ENCODE measurements around the gene DGKG.

Gene DGKG

DNA sequence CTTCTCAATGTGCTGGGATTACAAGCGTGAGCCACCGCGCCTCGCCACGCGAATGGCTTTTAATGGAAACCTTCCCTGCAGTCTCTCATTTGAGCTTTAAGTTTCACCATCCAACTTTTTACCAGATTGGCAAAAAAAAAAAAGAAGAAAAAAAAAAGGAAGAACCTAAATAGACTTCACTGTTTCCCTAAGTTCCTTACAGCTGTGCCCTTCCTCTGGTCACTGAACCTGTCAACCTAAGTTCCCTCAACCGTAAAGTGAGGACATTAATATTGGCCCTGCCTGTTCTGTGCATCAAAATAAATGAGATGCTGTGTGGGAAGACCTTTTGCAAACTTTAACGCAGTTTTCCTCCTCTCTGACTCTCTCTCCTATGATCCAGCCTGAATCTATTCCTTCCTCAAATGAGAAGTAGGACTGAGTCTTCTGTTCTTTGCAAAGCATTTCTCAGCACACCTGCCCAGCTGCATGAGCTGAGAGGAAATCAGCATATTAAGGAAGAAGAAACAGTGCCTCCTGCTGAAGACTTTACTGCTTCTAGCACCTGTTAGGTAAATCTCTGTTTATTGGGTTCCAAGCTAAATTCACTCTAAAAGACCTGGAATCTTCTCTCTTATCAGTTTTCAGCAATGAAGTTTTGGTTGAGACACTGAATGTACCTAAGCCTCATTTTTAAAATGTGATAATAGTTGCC is 153.6 kb downstream of the DGKG start:
- Histone ChIP-seq H3K9me3 (ENCODE audit: control insufficient read depth, insufficient read depth, low read length) (no peaks in the 10 kb centered on the region), H3K9ac (ENCODE audit: low read depth, low read length) (no peak overlapping the region), H3K4me1 (ENCODE audit: control insufficient read depth, insufficient read depth, low read length) (peaks cover 15% of the 10 kb centered on the region), H3K27ac (ENCODE audit: low read depth, low read length) (no peak overlapping the region), H3K4me3 (ENCODE audit: low read depth, low read length) (no peak overlapping the region), H3K27me3 (ENCODE audit: control insufficient read depth, insufficient read depth, low read length) (peaks cover 3% of the 10 kb centered on the region; the same call in 1 of the 2 replicates), H3K36me3 (ENCODE audit: control insufficient read depth, insufficient read depth, low read length) (no peaks in the 10 kb centered on the region)

DNA sequence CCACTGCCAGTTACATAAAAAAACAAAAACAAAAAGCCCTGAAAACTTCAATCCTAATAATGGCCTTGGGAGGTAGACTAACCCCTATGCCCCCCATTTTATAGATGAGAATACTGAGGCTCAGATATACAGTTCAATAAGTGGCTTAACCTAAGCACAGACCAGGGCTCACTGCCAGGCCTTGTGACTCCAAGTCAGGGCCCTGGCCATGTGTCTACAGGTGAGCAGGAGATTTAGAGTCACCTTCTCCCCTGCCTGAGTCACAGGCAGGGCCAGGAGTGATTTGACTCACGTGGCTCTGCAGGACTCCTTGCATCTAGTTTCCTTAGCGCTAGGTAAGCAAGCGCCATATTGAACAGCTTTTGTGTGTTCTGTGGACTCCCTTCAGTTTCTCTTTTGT is 154.5 kb downstream of the DGKG start:
- Histone ChIP-seq H3K27ac (ENCODE audit: low read depth, low read length) (no peak overlapping the region), H3K27me3 (ENCODE audit: control insufficient read depth, insufficient read depth, low read length) (peaks cover 9% of the 10 kb centered on the region), H3K36me3 (ENCODE audit: control insufficient read depth, insufficient read depth, low read length) (no peaks in the 10 kb centered on the region), H3K9ac (ENCODE audit: low read depth, low read length) (no peak overlapping the region), H3K4me1 (ENCODE audit: control insufficient read depth, insufficient read depth, low read length) (peaks cover 15% of the 10 kb centered on the region), H3K9me3 (ENCODE audit: control insufficient read depth, insufficient read depth, low read length) (no peaks in the 10 kb centered on the region), H3K4me3 (ENCODE audit: low read depth, low read length) (no peak overlapping the region)

DNA sequence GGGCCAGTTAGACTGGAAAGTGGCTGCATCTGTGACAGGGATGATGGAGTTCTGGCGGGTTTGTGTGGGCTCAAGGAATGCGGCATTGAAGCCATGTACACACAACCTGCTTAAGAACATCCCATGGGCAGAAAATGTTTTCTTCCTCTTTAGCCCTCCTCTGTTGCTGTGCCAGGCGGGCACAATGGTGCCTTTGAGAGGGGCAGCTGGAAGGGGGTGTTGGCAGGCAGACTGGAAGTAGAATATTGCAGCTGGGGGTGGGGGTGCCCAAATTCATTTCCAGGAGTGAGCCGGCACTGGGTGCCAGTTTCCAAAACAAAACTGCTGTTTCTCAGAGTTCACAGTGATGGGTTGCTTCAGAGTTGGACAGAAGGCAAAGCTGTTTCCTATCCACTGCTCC is 161.3 kb downstream of the DGKG start:
- Histone ChIP-seq H3K4me1 (ENCODE audit: control insufficient read depth, insufficient read depth, low read length) (no peaks in the 10 kb centered on the region), H3K9ac (ENCODE audit: low read depth, low read length) (no peak overlapping the region), H3K4me3 (ENCODE audit: low read depth, low read length) (no peak overlapping the region), H3K36me3 (ENCODE audit: control insufficient read depth, insufficient read depth, low read length) (no peaks in the 10 kb centered on the region), H3K27ac (ENCODE audit: low read depth, low read length) (no peak overlapping the region), H3K9me3 (ENCODE audit: control insufficient read depth, insufficient read depth, low read length) (no peaks in the 10 kb centered on the region), H3K27me3 (ENCODE audit: control insufficient read depth, insufficient read depth, low read length) (peaks cover 69% of the 10 kb centered on the region)

DNA sequence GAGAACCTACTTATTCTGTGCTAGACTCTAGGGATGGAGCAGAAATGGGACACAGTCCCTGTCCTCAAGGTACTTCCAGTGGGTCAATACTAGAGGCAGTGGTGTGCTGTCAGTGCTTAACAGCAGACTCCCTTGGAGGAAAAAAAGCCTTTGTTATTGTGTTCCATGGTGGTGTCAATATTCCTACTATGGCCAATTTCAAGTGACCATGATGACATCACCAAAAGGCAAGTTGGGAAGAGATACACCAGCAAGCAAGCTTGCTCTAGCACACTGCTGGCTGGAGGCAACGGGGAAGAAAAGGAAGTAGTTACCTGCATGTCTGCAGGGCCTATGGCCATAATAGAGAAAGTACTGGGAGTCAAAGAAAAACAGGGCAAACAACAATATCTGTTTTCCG is 163.6 kb downstream of the DGKG start:
- H3K4me3 ChIP-seq (ENCODE audit: low read depth, low read length), result no peak overlapping the region
- H3K27me3 ChIP-seq (ENCODE audit: control insufficient read depth, insufficient read depth, low read length), result peaks cover 89% of the 10 kb centered on the region
- H3K36me3 ChIP-seq (ENCODE audit: control insufficient read depth, insufficient read depth, low read length), result no peaks in the 10 kb centered on the region
- peaks cover 5% of the 10 kb centered on the region; the same call in 1 of the 2 replicates for H3K4me1 ChIP-seq (ENCODE audit: control insufficient read depth, insufficient read depth, low read length)
- no peak overlapping the region for H3K9ac ChIP-seq (ENCODE audit: low read depth, low read length)
- no peaks in the 10 kb centered on the region for H3K9me3 ChIP-seq (ENCODE audit: control insufficient read depth, insufficient read depth, low read length)
- no peak overlapping the region for H3K27ac ChIP-seq (ENCODE audit: low read depth, low read length)

DNA sequence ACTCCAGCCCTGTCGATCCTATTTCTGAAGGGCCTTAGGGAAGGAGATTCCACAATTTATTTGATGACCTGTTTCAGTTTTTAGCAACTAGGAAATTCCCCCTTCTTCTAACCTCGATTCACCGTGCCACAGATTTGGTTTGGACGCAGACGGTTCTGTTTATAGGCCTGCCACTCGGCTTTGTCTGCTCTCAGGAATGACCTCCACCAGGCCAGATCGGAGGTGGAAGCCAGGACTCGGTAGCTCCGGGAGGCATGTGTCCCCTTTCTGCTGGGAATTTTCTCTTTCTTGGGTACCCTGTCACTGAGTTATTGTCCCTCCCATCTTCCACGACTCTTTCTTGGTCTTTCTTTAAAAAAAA is 167.6 kb downstream of the DGKG start:
- Histone ChIP-seq H3K9ac (ENCODE audit: low read depth, low read length) (no peak overlapping the region; the same call in 1 of the 2 replicates), H3K27me3 (ENCODE audit: control insufficient read depth, insufficient read depth, low read length) (peaks cover 95% of the 10 kb centered on the region), H3K4me3 (ENCODE audit: low read depth, low read length) (peak overlapping the region; percentile 58), H3K4me1 (ENCODE audit: control insufficient read depth, insufficient read depth, low read length) (peaks cover 5% of the 10 kb centered on the region), H3K27ac (ENCODE audit: low read depth, low read length) (no peak overlapping the region), H3K36me3 (ENCODE audit: control insufficient read depth, insufficient read depth, low read length) (no peaks in the 10 kb centered on the region), H3K9me3 (ENCODE audit: control insufficient read depth, insufficient read depth, low read length) (no peaks in the 10 kb centered on the region)

DNA sequence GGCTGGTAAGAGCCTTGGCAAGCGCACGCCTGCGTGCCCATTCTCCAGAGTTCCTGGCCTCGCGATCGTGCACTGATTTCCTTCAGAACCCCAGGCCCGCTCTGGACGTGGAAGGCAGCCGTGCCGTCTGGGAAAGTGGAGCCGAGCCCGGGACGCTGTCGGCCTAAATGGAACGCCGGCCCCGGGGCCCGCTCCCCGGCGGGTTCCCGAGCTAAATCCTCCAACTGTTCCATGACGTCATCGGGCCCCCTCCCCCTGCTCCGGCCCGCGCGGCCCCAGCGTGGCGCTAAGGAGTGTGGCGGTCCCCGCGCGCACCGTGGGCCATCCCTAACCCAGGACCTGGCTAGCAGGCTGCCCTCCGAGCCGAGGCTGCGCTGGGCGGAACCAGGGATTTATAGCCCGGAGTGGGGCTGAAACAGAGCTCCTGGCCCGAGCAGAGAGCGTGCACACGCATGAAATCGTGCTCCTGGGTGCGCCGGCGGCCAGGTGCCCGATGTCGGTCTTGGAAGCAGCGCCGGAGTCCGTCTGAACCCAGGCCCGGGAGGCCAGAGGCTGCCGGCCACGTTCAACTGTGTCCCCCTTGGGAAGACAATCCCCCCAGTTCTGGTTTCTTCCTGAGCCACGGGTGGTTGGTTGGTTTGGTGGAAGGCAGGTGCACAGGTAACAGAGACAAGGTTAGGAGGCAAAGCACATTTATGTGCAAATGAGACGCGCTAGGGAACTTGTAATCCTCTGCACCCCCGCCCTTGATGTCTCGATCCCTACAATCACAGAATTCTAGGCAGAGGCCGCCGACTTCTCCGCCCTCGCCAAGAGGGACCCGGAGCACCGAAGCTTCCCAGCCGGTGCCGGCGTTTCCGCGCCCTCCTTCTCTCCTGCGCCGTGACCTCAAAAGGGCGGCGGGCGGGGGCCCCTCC is 168.2 kb downstream of the DGKG start:
- peak overlapping the region; percentile 50 for H3K9ac ChIP-seq (ENCODE audit: low read depth, low read length)
- peak overlapping the region; percentile 58 for H3K4me3 ChIP-seq (ENCODE audit: low read depth, low read length)

DNA sequence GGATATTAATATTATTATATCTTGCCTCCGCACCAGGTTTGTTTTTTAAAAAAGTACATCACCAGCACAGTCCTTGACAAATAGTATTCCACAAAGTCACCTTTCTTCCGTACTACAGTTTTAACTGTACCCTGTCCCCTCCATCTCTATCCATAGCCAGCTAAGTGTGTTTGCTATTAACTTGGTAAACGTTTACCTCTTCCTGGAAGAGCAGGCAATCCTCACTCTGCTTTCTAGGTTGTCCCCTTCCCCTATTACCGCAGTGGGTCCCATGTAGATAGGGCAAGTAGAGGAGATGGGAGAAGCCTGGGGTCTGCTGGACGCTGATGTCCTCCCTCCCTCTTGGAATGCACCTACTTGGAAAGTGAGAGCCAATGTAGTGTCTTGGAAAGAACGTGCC is 169.2 kb downstream of the DGKG start:
- Histone ChIP-seq H3K27me3 (ENCODE audit: control insufficient read depth, insufficient read depth, low read length) (peaks cover 97% of the 10 kb centered on the region), H3K9ac (ENCODE audit: low read depth, low read length) (no peak overlapping the region)

More for the DNA sequence above, 168.2 kb downstream of the DGKG start:
- Histone ChIP-seq H3K4me1 (ENCODE audit: control insufficient read depth, insufficient read depth, low read length) (peaks cover 5% of the 10 kb centered on the region), H3K9me3 (ENCODE audit: control insufficient read depth, insufficient read depth, low read length) (no peaks in the 10 kb centered on the region), H3K36me3 (ENCODE audit: control insufficient read depth, insufficient read depth, low read length) (no peaks in the 10 kb centered on the region), H3K27ac (ENCODE audit: low read depth, low read length) (peak overlapping the region; percentile 7), H3K27me3 (ENCODE audit: control insufficient read depth, insufficient read depth, low read length) (peaks cover 99% of the 10 kb centered on the region)

DNA sequence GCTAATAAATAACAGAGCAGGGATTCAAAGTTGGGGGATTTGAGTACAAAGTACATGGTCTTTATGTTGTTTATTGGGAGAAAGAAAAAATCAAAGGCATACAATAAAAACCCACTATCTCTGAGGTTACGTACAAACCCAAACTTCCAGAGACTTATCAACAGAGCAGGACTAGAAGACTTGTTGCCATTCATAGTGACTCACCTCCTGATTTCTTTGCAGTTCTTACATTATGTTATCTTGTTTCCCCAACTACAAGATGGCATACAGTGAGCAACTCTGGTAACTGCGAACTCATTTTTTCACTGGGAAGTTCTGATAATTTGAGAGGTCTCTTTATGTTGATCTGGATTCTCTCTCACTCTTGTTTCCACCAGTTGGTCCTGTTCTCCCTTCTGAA is 172.5 kb downstream of the DGKG start:
- H3K27me3 ChIP-seq (ENCODE audit: control insufficient read depth, insufficient read depth, low read length), result peaks cover 85% of the 10 kb centered on the region
- no peak overlapping the region for H3K27ac ChIP-seq (ENCODE audit: low read depth, low read length)
- H3K36me3 ChIP-seq (ENCODE audit: control insufficient read depth, insufficient read depth, low read length), result no peaks in the 10 kb centered on the region
- peaks cover 4% of the 10 kb centered on the region for H3K4me1 ChIP-seq (ENCODE audit: control insufficient read depth, insufficient read depth, low read length)
- H3K9me3 ChIP-seq (ENCODE audit: control insufficient read depth, insufficient read depth, low read length), result no peaks in the 10 kb centered on the region
- no peak overlapping the region for H3K4me3 ChIP-seq (ENCODE audit: low read depth, low read length)
- no peak overlapping the region for H3K9ac ChIP-seq (ENCODE audit: low read depth, low read length)

More for the DNA sequence above, 169.2 kb downstream of the DGKG start:
- Histone ChIP-seq H3K4me1 (ENCODE audit: control insufficient read depth, insufficient read depth, low read length) (peaks cover 5% of the 10 kb centered on the region), H3K36me3 (ENCODE audit: control insufficient read depth, insufficient read depth, low read length) (no peaks in the 10 kb centered on the region), H3K4me3 (ENCODE audit: low read depth, low read length) (peak overlapping the region; percentile 58; the same call in 1 of the 2 replicates), H3K9me3 (ENCODE audit: control insufficient read depth, insufficient read depth, low read length) (no peaks in the 10 kb centered on the region), H3K27ac (ENCODE audit: low read depth, low read length) (no peak overlapping the region)

DNA sequence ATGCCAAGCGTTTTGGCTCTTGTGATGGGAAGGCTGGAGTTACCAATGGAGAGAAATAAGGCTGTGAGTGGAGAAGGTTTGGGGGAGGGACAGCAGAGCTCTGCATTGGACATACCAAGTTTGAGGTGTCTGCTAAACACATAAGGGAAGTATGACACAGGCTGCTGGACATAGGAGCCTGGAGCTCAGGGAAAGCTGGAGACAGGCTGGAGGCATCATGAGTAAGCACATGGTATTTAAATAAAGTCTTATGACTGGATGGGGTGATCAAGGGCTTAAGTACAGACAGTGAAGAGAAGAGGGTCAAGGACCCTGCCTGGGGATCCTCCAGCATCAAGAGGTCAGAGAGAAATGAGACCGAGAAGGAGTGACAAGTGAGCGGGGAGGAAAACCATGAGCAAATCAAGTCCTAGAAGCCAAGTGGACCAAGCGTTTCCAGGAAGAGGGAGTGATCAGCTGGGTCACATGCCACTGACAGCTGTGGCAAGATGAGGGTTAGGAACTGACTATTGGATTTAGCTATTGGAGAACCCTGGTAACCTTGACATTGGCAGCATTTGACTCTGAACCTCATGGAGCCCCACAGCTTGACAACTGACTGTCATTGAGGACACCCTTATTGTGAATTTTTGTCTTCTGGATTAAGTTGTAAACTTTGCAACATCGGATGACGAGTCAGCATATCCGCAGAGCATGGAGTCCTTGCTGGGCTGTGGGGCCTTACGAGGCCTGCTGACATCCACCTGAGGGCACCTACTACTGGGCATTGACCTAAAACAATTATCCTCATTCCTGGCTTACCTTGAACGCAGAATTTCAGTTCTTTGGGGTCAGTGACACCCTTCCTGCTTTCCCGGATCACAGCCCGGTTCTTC is 174.4 kb downstream of the DGKG start:
- Histone ChIP-seq H3K4me3 (ENCODE audit: low read depth, low read length) (no peak overlapping the region), H3K27me3 (ENCODE audit: control insufficient read depth, insufficient read depth, low read length) (peaks cover 67% of the 10 kb centered on the region), H3K36me3 (ENCODE audit: control insufficient read depth, insufficient read depth, low read length) (no peaks in the 10 kb centered on the region), H3K4me1 (ENCODE audit: control insufficient read depth, insufficient read depth, low read length) (no peaks in the 10 kb centered on the region), H3K9ac (ENCODE audit: low read depth, low read length) (no peak overlapping the region), H3K27ac (ENCODE audit: low read depth, low read length) (no peak overlapping the region), H3K9me3 (ENCODE audit: control insufficient read depth, insufficient read depth, low read length) (no peaks in the 10 kb centered on the region)

DNA sequence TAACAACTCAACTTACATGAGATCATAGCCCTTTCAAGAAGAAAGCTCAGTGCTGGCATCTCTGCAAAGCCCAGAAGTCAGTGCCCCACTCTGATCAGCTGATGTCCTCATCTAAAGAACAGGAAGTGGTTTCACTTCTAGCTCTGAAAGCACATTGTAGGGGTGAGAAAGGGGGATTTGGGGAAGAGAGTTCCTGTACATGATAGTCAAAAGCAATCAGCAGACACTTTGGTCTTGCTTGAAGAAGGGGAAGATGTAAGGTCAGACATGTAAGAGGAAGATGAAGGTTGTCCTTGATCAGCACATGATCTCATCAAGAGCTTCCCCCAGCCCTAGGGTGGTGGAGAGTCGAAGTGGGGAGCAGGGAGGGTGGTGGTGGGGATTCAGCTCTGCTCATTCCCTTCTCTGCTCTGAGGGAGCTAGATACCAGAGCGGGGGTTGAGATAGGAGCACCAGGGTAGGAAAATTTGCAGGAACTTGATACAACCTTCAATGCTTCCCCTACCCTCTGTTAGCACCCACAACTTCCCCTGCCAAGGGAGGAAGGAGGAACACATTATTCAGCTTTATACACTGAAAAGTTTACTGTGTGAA is 176.7 kb downstream of the DGKG start:
- no peak overlapping the region for H3K9ac ChIP-seq (ENCODE audit: low read depth, low read length)
- peaks cover 43% of the 10 kb centered on the region for H3K27me3 ChIP-seq (ENCODE audit: control insufficient read depth, insufficient read depth, low read length)
- H3K27ac ChIP-seq (ENCODE audit: low read depth, low read length), result no peak overlapping the region
- H3K36me3 ChIP-seq (ENCODE audit: control insufficient read depth, insufficient read depth, low read length), result no peaks in the 10 kb centered on the region
- no peak overlapping the region for H3K4me3 ChIP-seq (ENCODE audit: low read depth, low read length)
- no peaks in the 10 kb centered on the region for H3K9me3 ChIP-seq (ENCODE audit: control insufficient read depth, insufficient read depth, low read length)
- H3K4me1 ChIP-seq (ENCODE audit: control insufficient read depth, insufficient read depth, low read length), result no peaks in the 10 kb centered on the region
